ENCODE results near the gene SKAP1.
"Not testable (repeated sequence)": the region's sequence is repeated elsewhere in the genome, so short reads cannot be mapped to it uniquely, and the experiment has no call there.

The SKAP1 gene

GRCh38 chr17:48340916-48341315 is 89.1 kb downstream of the SKAP1 start:
- in situ Hi-C loops (cut with HindIII; ENCODE audit: low pct_unique_long_range_greater_than_20kb, low sequenced_read_pairs) = no loop called here
- no peak for TF ChIP-seq JUND (IDR thresholded peaks at IDR 0.05; ENCODE audit: low read depth)

GRCh38 chr17:48338720-48339119 is 91.3 kb downstream of the SKAP1 start:
- no peak for TF ChIP-seq JUND (IDR thresholded peaks at IDR 0.05; ENCODE audit: low read depth)
- DNase-seq (ENCODE audit: low read depth in 1 of 2, low spot score in 1 of 2) = no peak
- in situ Hi-C loops (cut with HindIII; ENCODE audit: low pct_unique_long_range_greater_than_20kb, low sequenced_read_pairs) = no loop called here

More at GRCh38 chr17:48340916-48341315, 89.1 kb downstream of the SKAP1 start:
- DNase-seq (ENCODE audit: low read depth in 1 of 2, low spot score in 1 of 2) = no peak

DNA sequence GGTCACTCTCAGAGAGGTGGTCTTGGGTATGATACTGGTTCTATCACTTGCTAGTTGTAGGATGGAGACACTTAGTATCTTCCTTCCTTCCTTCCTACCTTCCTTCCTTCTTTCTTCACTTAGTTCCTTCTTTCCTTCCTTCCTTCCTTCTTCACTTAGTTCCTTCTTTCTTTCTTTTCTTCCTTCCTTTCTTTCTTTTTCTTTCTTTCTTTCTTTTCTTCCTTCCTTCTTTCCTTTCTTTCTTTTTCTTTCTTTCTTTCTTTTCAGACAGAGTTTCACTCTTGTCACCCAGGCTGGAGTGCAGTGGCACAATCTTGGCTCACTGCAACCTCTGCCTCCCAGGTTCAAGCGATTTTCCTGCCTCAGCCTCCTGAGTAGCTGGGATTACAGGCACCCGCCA is 92.1 kb downstream of the SKAP1 start:
- DNase-seq (ENCODE audit: low read depth in 1 of 2, low spot score in 1 of 2); in situ Hi-C loops (cut with HindIII; ENCODE audit: low pct_unique_long_range_greater_than_20kb, low sequenced_read_pairs): not testable (repeated sequence)

DNA sequence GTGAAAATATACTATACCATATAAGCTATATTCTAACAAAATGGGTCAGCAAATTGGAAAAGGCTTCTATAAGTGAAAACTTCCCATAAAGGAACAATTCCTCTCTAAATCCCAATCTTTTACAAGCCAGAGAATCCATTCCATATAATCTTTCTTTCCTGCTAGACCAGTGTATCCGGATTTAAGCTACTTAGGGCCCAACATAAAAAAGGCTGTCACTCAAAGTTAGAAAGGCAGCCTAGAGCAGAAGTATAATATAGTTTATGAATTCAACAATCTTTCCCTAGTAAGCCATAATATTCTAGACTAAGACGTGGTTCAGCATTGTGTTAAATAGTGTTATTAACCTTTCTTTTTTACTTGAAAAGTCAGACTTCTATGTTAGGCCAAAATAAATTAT is 93.0 kb downstream of the SKAP1 start:
- in situ Hi-C loops (cut with HindIII; ENCODE audit: low pct_unique_long_range_greater_than_20kb, low sequenced_read_pairs) = no loop called here
- TF ChIP-seq JUND (IDR thresholded peaks at IDR 0.05; ENCODE audit: low read depth) = no peak

GRCh38 chr17:48335858-48336500 is 94.0 kb downstream of the SKAP1 start:
- peak; percentile 18 to 81 for DNase-seq (ENCODE audit: low read depth in 1 of 2, low spot score in 1 of 2)
- TF ChIP-seq JUND (IDR thresholded peaks at IDR 0.05; ENCODE audit: low read depth) = no peak
- in situ Hi-C loops (cut with HindIII; ENCODE audit: low pct_unique_long_range_greater_than_20kb, low sequenced_read_pairs) = no loop called here

More for the DNA sequence above, 93.0 kb downstream of the SKAP1 start:
- DNase-seq (ENCODE audit: low read depth in 1 of 2, low spot score in 1 of 2) = peak; percentile 31 to 64

- in situ Hi-C loops (cut with HindIII; ENCODE audit: low pct_unique_long_range_greater_than_20kb, low sequenced_read_pairs) = no loop called here
- no peak for DNase-seq (ENCODE audit: low read depth in 1 of 2, low spot score in 1 of 2)
- no peak for TF ChIP-seq JUND (IDR thresholded peaks at IDR 0.05; ENCODE audit: low read depth)
These were observed 94.7 kb downstream of the SKAP1 start for GRCh38 chr17:48335146-48335784.

GRCh38 chr17:48333034-48333530 is 96.9 kb downstream of the SKAP1 start:
- in situ Hi-C loops (cut with HindIII; ENCODE audit: low pct_unique_long_range_greater_than_20kb, low sequenced_read_pairs) = no loop called here
- TF ChIP-seq JUND (IDR thresholded peaks at IDR 0.05; ENCODE audit: low read depth) = no peak
- no peak for DNase-seq (ENCODE audit: low read depth in 1 of 2, low spot score in 1 of 2)

DNA sequence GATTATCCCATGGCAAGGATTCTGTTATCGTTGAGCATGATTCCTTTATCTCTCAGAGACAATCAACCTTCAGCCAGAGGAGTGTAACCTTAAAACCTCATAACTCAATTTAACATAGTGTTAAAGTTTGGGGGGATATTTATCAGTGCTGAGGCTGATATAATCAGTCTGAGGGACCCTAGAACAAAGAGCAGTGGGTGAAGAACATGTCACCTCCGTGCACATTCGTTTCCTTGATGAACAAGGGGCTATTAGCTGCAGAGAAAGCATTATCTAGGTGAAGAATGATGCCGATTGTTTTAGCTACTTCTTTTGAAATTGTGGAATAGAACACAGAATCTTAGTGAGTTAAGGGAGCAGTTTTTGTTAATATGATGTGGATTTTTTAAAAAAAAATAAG is 99.1 kb downstream of the SKAP1 start:
- no peak for DNase-seq (ENCODE audit: low read depth in 1 of 2, low spot score in 1 of 2)
- in situ Hi-C loops (cut with HindIII; ENCODE audit: low pct_unique_long_range_greater_than_20kb, low sequenced_read_pairs) = no loop called here
- TF ChIP-seq JUND (IDR thresholded peaks at IDR 0.05; ENCODE audit: low read depth) = no peak

- peak; percentile 17 to 72 for DNase-seq (ENCODE audit: low read depth in 1 of 2, low spot score in 1 of 2)
- in situ Hi-C loops (cut with HindIII; ENCODE audit: low pct_unique_long_range_greater_than_20kb, low sequenced_read_pairs) = no loop called here
- TF ChIP-seq JUND (IDR thresholded peaks at IDR 0.05; ENCODE audit: low read depth) = no peak
These were observed 99.6 kb downstream of the SKAP1 start for GRCh38 chr17:48330421-48330820.

GRCh38 chr17:48328457-48328856 is 101.6 kb downstream of the SKAP1 start:
- no peak for DNase-seq (ENCODE audit: low read depth in 1 of 2, low spot score in 1 of 2)
- in situ Hi-C loops (cut with HindIII; ENCODE audit: low pct_unique_long_range_greater_than_20kb, low sequenced_read_pairs) = no loop called here
- no peak for TF ChIP-seq JUND (IDR thresholded peaks at IDR 0.05; ENCODE audit: low read depth)

- TF ChIP-seq JUND (IDR thresholded peaks at IDR 0.05; ENCODE audit: low read depth) = no peak
- no peak for DNase-seq (ENCODE audit: low read depth in 1 of 2, low spot score in 1 of 2)
- in situ Hi-C loops (cut with HindIII; ENCODE audit: low pct_unique_long_range_greater_than_20kb, low sequenced_read_pairs) = no loop called here
These were observed 103.7 kb downstream of the SKAP1 start for GRCh38 chr17:48326310-48326709.

GRCh38 chr17:48322060-48322459 is 108.0 kb downstream of the SKAP1 start:
- peak in 1 of 2 experiments; percentile 34 for DNase-seq (ENCODE audit: low read depth in 1 of 2, low spot score in 1 of 2)
- in situ Hi-C loops (cut with HindIII; ENCODE audit: low pct_unique_long_range_greater_than_20kb, low sequenced_read_pairs) = no loop called here
- TF ChIP-seq JUND (IDR thresholded peaks at IDR 0.05; ENCODE audit: low read depth) = no peak

DNA sequence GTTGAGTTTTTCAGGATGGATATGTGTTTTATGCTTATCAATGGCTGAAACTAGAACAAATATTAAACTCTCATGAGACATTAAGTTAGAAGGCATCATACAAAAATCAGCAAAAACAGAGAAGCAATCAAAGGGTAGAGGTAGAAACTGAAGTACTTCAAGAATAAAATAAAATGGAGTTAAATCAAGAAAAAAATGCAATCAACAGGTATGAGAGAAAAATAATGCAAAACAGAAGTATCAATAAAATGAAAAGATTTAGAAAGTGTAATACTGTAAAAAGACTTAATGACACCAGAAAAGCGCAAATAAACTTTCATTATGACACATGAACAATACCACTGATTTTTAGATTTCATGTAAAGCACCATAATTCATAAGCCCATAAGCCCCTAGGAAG is 112.3 kb downstream of the SKAP1 start:
- in situ Hi-C loops (cut with HindIII; ENCODE audit: low pct_unique_long_range_greater_than_20kb, low sequenced_read_pairs) = no loop called here
- no peak for DNase-seq (ENCODE audit: low read depth in 1 of 2, low spot score in 1 of 2)
- no peak for TF ChIP-seq JUND (IDR thresholded peaks at IDR 0.05; ENCODE audit: low read depth)

Data from T47D (cell line).